A204.1 (cell line): ENCODE data around the gene NRN1.
"Not testable (repeated sequence)": the region's sequence is repeated elsewhere in the genome, so short reads cannot be mapped to it uniquely, and the experiment has no call there.

ENCODE experiments used
- FAIRE-seq: peaks from 2 replicates; lab custom pipeline; 2012; peaks lifted over from hg19 to GRCh38; lab: Jason Lieb, UNC

The NRN1 gene

DNA sequence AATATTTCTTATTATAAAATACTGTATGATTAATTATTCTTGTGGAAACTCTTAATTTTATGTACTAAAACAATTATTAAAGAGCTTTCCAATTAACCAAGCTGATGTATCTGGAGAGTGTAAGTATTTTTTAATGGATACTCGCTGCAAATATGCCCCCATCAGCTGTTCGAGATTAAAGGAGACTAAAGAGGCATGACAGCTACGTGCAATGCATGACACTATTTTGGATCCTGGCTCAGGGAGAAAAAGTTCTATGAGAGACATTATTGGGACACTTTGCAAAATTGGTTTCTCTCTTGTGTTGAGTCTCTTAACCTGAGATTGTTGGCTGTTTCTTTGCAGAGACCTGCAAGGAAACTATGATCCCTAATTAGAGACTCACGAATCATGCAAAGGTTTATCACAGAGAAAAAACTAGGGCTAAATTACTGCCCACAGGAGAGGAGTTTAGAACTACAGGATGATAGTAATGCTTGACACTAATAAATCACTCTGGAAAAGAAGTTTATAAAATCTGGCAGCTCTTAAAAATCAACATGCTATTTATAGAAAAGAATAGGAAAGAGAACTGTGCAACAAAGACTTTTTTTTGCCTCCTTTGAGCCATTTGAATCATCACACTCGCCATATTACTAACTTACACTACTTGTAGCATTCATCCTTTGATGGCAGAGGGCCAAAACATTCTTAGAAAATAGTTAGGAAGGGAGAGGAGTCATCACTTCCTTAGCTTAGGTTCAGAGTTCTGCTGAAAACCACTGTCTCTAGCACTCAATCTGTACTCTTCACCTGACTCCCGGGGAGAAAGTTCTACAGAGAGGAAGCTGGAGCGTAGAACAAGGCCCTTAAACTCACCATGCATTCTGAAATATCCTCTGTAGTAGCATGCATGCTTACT is 25.3 kb downstream of the NRN1 start:
- no peak for FAIRE-seq

DNA sequence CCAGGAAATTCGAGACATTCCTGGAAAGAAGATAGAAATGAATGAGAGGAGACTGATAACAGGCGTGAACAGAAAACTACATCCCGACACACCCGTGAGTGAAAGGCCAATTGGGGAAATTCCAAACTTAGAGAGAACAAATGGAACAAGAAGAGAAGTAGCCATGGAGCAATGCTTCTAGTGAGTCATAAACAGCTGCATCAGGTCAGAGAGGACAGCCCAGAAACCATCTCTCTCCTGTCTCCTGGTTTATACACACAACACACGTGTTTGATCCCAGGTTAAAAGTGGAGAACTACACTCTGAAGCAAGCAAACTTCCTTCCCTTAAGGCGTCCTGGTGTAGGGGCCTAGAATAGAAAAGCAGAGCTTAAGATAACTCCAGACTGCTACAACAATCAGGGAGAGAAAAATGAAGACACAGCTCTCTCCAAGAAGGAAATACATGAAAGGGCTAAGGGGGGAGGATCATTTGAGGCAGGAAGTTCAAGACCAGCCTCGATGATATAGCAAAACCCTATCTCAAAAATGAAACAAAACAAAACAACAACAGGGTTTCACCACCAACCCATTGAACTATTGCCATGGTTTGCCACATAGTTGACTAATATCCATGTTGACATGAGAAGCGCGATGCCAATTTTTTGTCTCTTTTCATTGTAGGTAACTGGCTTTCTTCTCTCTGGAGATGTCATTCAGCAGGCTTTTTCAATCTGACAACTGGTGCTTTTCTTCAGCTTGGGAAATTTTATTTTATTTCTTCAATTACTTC is 26.9 kb downstream of the NRN1 start:
- no peak for FAIRE-seq

DNA sequence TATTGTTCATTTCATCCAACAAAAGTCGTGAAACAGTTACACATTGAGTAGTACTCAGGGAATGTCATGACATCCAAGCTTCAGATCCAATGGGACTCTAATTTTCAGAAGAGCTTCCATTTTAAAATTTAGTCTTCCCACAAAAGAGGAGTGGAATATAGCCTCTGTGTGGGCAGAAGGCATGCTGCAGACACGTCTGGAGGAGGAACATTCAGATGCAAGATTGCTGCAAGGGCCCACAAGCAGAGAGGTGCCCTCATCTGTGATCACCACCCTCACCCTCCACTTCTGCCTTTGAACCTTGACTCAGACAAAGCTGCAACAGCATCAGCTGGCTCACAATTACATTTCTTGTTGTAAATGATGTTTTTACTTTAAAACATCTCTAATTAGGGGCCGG is 29.9 kb downstream of the NRN1 start:
- FAIRE-seq, result no peak

DNA sequence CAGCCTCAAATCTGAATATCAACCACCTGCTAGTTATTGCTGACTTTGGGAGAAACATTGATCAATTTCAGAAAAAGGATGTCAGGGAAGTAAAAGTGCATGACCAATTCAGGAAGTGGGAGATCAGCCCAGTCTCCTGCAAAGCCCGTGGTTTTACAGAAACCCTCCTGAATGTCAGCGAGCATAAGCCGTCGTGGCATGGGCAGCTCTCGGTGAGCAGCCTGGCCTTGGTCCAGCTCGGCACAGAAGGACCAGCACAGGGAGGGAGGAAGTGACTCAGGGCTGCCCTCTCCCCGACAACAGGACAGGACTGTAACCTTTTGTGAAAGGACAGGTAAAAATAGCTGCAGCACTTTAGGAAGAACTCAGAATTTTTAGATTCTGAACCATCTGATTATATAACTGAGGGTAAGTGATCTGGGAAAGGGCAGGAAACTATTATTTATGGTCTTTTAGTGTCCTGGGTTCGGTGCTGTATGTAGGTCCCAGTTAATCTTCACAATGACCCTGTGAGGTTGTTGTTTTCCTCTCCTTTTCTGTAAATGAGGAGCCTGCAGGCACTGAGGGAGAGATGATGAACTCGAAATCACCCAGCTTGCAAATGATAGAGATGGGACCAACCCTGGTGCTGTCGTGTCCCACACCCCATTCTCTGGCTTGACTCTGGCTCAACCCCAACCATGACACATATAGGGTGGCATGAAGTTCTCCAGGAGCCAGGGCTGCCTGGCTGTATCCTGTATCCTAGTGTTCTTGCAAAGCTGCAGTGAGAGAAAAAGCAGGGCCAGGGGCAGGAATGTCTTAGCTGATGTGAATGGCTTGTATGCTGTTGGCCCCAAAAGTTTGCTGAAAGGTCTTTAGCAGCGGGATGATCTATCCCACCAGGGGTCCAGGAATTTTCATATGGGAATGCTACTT is 37.6 kb downstream of the NRN1 start:
- no peak for FAIRE-seq

DNA sequence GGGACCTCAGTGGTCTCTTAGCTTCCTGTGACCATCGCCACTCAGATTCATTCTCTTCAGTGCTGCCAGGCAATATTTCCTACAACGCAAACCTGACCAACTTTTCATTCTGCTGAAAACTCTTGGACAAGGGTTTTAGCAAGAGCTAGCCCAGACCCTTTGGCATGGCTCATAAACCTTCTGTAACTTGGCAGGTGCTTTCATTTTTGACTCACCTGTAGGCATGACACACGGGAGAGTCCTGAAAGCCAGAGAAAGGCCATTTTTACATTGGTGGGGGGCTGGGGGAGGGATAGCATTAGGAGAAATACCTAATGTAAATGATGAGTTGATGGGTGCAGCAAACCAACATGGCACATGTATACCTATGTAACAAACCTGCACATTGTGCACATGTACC is 38.7 kb downstream of the NRN1 start:
- not testable (repeated sequence) for FAIRE-seq

DNA sequence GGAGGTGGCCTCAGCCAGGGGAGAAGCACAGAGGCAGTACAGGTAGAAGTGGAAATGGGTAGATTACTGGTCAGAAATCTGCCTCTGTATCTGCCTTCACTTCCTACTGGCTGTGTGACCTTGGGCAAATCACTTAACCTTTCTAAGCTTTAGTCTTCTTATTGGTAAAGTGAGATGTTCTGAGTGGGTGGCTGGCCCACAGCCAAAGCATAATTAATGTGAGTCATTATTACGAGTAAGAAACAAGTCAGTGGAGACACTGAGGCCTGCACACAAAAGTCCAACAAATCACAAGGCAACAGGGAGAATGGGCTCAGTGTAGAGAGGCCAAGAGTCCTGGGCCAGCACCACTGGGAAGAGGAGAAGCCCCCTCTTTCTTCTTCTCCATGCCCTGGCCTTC is 39.1 kb downstream of the NRN1 start:
- no peak for FAIRE-seq

DNA sequence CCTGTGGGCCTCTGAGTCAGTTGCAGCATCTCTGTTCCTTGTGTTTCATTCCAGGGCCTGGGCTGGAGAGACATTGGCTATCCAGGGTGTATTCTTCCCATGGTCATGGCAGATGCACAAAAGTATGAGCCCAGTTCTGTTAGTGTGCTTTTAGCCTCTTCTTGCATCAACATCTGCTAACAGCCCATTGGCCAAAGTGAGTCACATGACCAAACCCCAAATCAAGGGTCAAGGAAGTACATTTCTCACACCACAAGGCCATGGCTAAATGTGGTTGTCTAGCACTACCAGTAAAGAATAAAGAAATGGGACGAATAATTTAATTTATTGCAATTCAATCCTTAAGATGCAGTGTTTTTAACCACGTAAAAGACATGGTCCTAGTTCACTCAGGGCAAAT is 43.9 kb downstream of the NRN1 start:
- FAIRE-seq, result no peak

DNA sequence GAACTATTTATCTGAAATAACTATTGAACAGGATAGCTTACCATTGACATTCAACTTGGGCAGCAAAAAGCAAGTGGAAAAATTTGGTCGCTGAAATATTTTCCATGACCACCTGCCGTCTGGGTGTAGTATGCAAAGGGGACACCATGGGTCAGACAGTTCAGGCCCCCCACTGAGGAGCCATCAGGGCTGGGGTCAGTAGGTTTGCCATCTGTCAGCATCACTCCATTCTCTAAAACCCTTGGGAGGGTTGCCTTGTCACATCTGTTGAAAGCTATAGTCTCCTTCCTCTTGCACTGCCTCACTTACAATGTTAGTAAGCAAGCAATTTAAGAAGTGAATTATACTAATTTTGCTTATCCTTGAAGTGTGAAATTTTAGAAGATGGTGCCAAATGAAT is 44.9 kb downstream of the NRN1 start:
- FAIRE-seq, result no peak

DNA sequence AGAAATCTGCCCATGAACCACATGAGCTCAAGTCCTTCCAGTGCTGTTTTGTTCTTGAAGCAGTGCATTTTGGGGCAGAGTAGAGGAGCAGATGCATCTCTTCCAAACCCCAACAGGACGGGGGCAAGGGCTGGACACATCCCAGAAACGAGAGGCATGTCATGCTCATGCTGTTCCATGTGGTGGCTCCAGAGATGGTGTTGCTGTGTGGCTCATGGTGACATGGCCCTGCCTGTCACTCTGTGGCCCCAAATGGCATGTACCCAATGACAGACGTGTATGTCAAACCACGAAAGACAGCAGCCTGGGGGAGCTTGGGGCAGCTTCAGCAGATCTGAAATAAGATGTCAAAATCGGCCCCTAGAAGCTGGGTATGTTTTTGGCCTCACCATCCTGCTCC is 46.3 kb downstream of the NRN1 start:
- no peak for FAIRE-seq

DNA sequence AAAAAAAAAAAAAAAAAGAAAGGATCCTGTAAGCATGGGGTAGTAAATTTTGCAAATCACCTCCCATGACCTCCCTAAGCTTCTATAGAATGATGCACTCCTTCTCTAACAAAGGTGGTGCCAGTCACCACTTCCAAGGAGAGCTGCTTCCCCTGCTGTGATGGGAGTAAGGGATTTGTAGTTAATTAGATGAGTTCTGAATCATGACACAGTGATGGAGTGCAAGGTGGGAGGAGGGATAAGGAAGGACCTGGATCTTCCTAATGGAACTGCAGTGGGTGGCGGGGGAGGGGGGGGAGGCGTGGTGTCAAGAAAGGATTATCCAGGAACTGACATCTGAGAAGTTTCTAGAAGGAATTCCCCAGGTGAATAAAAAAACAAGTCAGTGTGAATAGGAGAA is 47.8 kb downstream of the NRN1 start:
- no peak for FAIRE-seq

DNA sequence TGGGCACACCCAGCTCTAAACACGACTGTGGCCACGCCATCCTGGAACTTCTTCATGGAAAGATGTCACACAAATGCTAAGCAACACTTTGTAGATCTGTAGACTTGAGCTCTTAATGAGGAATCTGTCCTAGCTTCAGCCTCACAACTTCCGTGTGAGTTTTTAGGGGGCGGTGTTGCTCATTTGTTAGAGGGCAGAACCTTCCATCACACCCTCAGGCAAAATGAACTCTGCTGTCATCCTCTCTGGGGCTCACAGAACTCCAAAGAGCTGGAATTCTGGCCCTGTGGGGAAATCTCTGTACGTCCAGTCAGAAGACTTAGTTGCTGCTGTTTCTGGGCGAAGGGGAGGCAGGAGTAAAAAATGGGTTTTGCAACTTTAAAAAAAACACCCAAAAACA is 49.8 kb downstream of the NRN1 start:
- no peak for FAIRE-seq

DNA sequence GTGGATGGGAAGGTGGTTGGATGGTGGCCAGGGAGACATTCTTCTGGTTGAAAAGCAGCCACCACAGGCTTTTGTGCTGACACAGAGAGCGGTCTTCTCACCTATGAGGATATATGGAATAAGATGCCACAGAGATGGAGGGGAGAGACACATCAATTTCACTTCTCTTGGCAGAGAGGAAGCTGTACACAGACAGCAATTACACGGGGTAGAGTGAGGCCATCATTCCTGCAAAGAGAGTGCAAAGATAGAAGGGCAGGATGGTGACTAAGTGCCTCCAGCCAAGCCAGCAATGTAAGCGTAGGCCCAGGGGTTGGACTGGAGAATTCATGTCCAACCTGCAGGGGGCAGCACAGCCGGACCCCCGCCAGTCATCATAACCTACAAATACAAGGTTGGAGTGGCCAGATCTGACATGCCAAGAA is 56.4 kb downstream of the NRN1 start:
- no peak for FAIRE-seq
